Measurements from ENCODE around the gene PRDM16.
A peak's percentile ranks its signal among the peaks of the same experiment; 100 is the strongest.

Gene PRDM16

GRCh38 chr1:3265835-3266805 lies 197.1 kb downstream of the PRDM16 start:
- Mint-ChIP-seq H3K4me3 (no peak overlapping the region), H3K9me3 (no peaks in the 10 kb centered on the region), H3K36me3 (no peaks in the 10 kb centered on the region), H3K27me3 (no peaks in the 10 kb centered on the region), H3K27ac (no peak overlapping the region), H3K4me1 (no peaks in the 10 kb centered on the region)
- DNase-seq = no peak
- CTCF ChIA-PET = interaction anchor here (0.6 kb wide), 1 partner anchor 325 kb away, joined by 3 read pairs; no protein-coding TSS in a partner anchor

- no peak for DNase-seq
- Mint-ChIP-seq H3K9me3 (no peaks in the 10 kb centered on the region), H3K4me1 (no peaks in the 10 kb centered on the region), H3K36me3 (no peaks in the 10 kb centered on the region), H3K27me3 (no peaks in the 10 kb centered on the region), H3K27ac (no peak overlapping the region), H3K4me3 (no peak overlapping the region)
- CTCF ChIA-PET = interaction anchor here (0.6 kb wide), 1 partner anchor 324 kb away, joined by 3 read pairs; no protein-coding TSS in a partner anchor
Measured at GRCh38 chr1:3266870-3267549, 198.0 kb downstream of the PRDM16 start.

- DNase-seq = no peak
- Mint-ChIP-seq H3K36me3 (no peaks in the 10 kb centered on the region), H3K4me3 (no peak overlapping the region), H3K27ac (no peak overlapping the region), H3K4me1 (no peaks in the 10 kb centered on the region), H3K9me3 (no peaks in the 10 kb centered on the region), H3K27me3 (no peaks in the 10 kb centered on the region)
- CTCF ChIA-PET = no interaction called here
Measured at GRCh38 chr1:3267550-3268270, 198.7 kb downstream of the PRDM16 start.

- H3K36me3 Mint-ChIP-seq = no peaks in the 10 kb centered on the region
- CTCF ChIA-PET = no interaction called here
- H3K4me1 Mint-ChIP-seq = no peaks in the 10 kb centered on the region
- H3K4me3 Mint-ChIP-seq = no peak overlapping the region
- H3K27ac Mint-ChIP-seq = no peak overlapping the region
- no peaks in the 10 kb centered on the region for H3K27me3 Mint-ChIP-seq
- H3K9me3 Mint-ChIP-seq = no peaks in the 10 kb centered on the region
- no peak for DNase-seq
Measured at GRCh38 chr1:3268281-3268680, 199.3 kb downstream of the PRDM16 start.

GRCh38 chr1:3270403-3271245 lies 201.6 kb downstream of the PRDM16 start:
- no peaks in the 10 kb centered on the region for H3K9me3 Mint-ChIP-seq
- H3K4me3 Mint-ChIP-seq = no peak overlapping the region
- CTCF ChIA-PET = no interaction called here
- no peaks in the 10 kb centered on the region for H3K4me1 Mint-ChIP-seq
- H3K27me3 Mint-ChIP-seq = no peaks in the 10 kb centered on the region
- peak overlapping the region; percentile 12 for H3K27ac Mint-ChIP-seq
- DNase-seq = no peak
- H3K36me3 Mint-ChIP-seq = no peaks in the 10 kb centered on the region

- Mint-ChIP-seq H3K4me3 (no peak overlapping the region), H3K27ac (no peak overlapping the region), H3K4me1 (no peaks in the 10 kb centered on the region), H3K27me3 (no peaks in the 10 kb centered on the region), H3K9me3 (no peaks in the 10 kb centered on the region), H3K36me3 (no peaks in the 10 kb centered on the region)
- DNase-seq = no peak
- CTCF ChIA-PET = no interaction called here
Measured at GRCh38 chr1:3271866-3272265, 202.9 kb downstream of the PRDM16 start.

- no peaks in the 10 kb centered on the region for H3K36me3 Mint-ChIP-seq
- no peak overlapping the region for H3K4me3 Mint-ChIP-seq
- H3K27me3 Mint-ChIP-seq = no peaks in the 10 kb centered on the region
- H3K9me3 Mint-ChIP-seq = no peaks in the 10 kb centered on the region
- DNase-seq = no peak
- no peak overlapping the region for H3K27ac Mint-ChIP-seq
- CTCF ChIA-PET = no interaction called here
- no peaks in the 10 kb centered on the region for H3K4me1 Mint-ChIP-seq
Measured at GRCh38 chr1:3272321-3273045, 203.5 kb downstream of the PRDM16 start.

GRCh38 chr1:3273447-3273846 lies 204.4 kb downstream of the PRDM16 start:
- no peaks in the 10 kb centered on the region for H3K4me1 Mint-ChIP-seq
- H3K4me3 Mint-ChIP-seq = no peak overlapping the region
- no peaks in the 10 kb centered on the region for H3K27me3 Mint-ChIP-seq
- CTCF ChIA-PET = no interaction called here
- H3K9me3 Mint-ChIP-seq = no peaks in the 10 kb centered on the region
- no peak overlapping the region for H3K27ac Mint-ChIP-seq
- H3K36me3 Mint-ChIP-seq = no peaks in the 10 kb centered on the region
- DNase-seq = no peak

- H3K4me1 Mint-ChIP-seq = no peaks in the 10 kb centered on the region
- CTCF ChIA-PET = no interaction called here
- no peaks in the 10 kb centered on the region for H3K36me3 Mint-ChIP-seq
- no peaks in the 10 kb centered on the region for H3K27me3 Mint-ChIP-seq
- DNase-seq = no peak
- H3K27ac Mint-ChIP-seq = no peak overlapping the region
- H3K4me3 Mint-ChIP-seq = no peak overlapping the region
- no peaks in the 10 kb centered on the region for H3K9me3 Mint-ChIP-seq
Measured at GRCh38 chr1:3274972-3275371, 206.0 kb downstream of the PRDM16 start.

- H3K27ac Mint-ChIP-seq = no peak overlapping the region
- no peaks in the 10 kb centered on the region for H3K9me3 Mint-ChIP-seq
- H3K4me3 Mint-ChIP-seq = no peak overlapping the region
- H3K27me3 Mint-ChIP-seq = no peaks in the 10 kb centered on the region
- H3K4me1 Mint-ChIP-seq = no peaks in the 10 kb centered on the region
- H3K36me3 Mint-ChIP-seq = no peaks in the 10 kb centered on the region
- DNase-seq = no peak
- CTCF ChIA-PET = no interaction called here
Measured at GRCh38 chr1:3275471-3276340, 206.7 kb downstream of the PRDM16 start.

GRCh38 chr1:3276341-3276800 lies 207.4 kb downstream of the PRDM16 start:
- peaks cover under 1% of the 10 kb centered on the region for H3K27me3 Mint-ChIP-seq
- H3K4me1 Mint-ChIP-seq = no peaks in the 10 kb centered on the region
- CTCF ChIA-PET = no interaction called here
- no peaks in the 10 kb centered on the region for H3K9me3 Mint-ChIP-seq
- no peaks in the 10 kb centered on the region for H3K36me3 Mint-ChIP-seq
- H3K4me3 Mint-ChIP-seq = no peak overlapping the region
- DNase-seq = no peak
- no peak overlapping the region for H3K27ac Mint-ChIP-seq

GRCh38 chr1:3277011-3277471 lies 208.0 kb downstream of the PRDM16 start:
- no peak for DNase-seq
- no peaks in the 10 kb centered on the region for H3K36me3 Mint-ChIP-seq
- peaks cover 3% of the 10 kb centered on the region for H3K27me3 Mint-ChIP-seq
- no peak overlapping the region for H3K27ac Mint-ChIP-seq
- no peaks in the 10 kb centered on the region for H3K4me1 Mint-ChIP-seq
- H3K9me3 Mint-ChIP-seq = no peaks in the 10 kb centered on the region
- CTCF ChIA-PET = no interaction called here
- H3K4me3 Mint-ChIP-seq = no peak overlapping the region

Data from activated naive CD4-positive, alpha-beta T cell treated with anti-CD3 and anti-CD28 coated beads, Interleukin-2, amount 10 ng/mL, durations not matched to agents 7 days and 5 days (primary cell).